Left renal pelvis (tissue), 4 donors: ENCODE measurements around the gene HSD11B1. TPM values are rescaled to one million over a fixed set of nuclear protein-coding genes. Genes with fewer than 3 reads are reported as not detected.

Experiments
- DNase-seq, 4 donors: peaks; one replicate each; pipeline ENCODE4 v3.0.0-alpha.2; 2013; ENCODE audit warnings: low read depth in 4 of 4, low spot score in 3 of 4
- polyA plus RNA-seq, 4 donors: library from polyadenylated mRNA; unstranded; fragments of 120-200 nt; gene quantifications; one replicate each; pipeline ENCODE4 v1.2.1, GENCODE V29; 2013; ENCODE audit not compliant: insufficient read length in 4 of 4

The HSD11B1 gene
- polyA plus RNA-seq: under 1 TPM; 0.17 to 0.90 (median 0.39) TPM

DNA sequence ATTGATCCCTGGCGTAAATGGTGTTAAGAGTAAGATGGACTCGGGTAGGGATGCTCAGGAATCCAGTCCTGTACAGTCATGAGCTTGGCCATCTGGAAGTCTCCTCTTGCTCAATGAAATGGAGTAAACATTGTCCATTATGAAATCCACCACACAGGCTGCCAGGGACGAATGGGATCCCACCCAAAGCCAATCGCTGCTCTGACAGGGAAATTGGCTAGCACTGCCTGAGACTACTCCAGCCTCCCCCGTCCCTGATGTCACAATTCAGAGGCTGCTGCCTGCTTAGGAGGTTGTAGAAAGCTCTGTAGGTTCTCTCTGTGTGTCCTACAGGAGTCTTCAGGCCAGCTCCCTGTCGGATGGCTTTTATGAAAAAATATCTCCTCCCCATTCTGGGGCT lies at the start of gene HSD11B1:
Gene HSD11B1 (plus strand): TSS at position 263 of the 400 bp plus-strand sequence. CDS start 97 bp downstream, at position 360.
- no peak for DNase-seq

DNA sequence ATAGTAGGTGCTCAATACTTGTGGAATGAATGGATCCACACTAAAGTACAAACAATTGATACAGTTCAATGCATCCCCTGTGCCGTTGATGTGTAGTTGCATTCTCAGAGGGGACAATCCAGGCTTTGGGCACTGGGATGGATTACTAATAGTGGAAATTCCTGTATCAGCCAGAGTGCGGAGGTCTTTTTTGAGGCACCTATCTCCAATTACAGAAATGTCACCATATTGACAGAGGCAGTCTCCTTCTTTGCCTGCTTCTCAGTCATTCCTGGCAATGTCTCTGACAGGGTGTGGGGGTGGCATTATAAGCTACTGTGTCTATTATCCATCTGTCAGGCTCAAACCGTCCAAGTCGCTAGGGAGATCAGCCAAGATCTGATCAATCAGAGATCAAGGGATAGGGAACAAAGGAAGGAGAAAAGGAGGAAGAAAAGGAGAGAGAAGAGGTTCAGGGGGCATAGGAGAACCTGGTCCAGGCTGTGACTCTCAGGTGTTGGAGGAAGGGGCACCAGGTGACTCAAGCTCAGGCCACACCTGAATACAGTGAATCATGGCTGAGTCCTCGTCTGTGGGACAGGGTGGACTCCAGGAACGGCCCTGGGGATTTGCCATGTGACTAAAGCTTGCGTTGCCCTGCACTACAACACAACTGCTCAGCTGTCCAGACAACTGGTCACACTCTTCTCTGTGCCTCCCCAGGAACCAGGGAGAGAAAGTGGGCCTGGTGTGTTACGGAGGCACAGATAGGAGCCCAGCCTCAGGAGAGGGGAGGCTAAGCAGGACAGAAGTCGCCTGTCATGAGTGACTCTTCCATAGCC lies 49.0 kb upstream of the HSD11B1 start:
- DNase-seq: no peak

DNA sequence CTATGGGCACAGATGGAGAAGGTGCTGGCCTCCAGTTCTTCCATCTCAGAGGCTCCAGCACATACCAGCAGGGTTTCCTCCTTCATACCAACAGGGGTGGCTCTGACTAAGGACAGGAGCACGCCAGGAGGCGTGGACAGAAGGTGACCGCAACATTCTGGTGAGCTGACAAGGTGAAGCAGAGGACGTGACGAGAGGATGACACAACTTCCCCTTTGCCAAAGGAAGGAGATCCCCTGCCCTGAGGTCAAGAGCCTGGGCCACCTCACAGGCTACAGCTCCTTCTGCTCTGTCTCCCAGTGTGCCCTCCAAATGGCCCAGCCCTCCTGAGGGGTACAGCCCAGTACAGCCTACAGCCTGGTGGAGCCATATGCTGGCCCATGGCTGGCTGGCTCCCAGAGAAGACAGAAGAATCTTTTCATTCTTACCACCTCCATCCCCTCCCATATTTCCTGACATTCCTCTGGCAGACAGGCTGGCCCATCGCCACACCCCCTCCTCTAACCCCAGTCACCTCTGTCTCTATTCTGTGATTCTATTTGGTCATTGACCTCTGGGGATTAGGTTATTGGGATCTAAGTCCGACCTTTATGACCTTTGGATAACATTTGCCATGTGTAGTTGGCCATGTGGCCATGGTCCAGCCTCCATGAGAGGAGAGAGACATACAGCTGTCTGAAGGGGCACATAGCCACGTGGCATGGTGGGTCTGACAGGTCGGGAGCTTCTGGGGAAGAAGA lies 47.3 kb upstream of the HSD11B1 start:
- no peak for DNase-seq

DNA sequence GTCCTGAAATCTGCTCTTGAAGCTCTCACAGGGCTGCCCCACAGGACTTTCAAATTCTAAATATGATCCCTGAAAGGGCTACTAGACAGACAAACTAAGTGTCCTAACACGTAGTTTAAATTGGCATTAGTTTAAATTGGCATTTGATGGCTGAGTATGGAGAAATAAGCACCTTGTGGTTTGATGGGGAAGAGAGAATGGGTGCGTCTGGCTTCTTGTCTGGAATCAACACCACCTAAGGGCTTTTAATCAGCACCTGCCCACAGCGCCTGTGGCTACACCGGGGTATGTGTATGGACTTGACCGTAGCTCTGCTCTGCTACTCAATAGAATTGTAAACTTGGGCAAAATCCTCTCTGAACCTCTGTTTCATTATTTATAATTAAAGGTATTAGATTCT lies 46.7 kb upstream of the HSD11B1 start:
- no peak for DNase-seq

GRCh38 chr1:209659909-209660308 lies 44.7 kb upstream of the HSD11B1 start:
- DNase-seq: no peak

DNA sequence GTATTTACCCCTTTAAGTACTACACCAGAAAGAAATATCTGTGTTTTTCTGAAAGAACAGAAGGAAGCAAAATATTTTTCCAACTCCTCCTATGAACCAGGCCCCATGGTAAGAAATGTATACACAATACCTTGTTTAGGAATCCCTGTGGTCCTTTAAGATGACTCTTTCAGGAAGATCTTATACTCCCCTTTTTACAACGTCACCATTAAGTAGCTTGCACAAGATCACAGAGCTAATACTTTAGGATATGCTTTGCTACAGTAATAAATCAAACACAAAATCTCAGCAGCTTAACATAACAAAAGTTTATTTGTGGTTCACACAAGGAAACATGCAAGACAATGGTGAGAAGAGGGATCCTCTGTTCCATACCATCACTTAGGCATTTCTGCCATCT lies 43.6 kb upstream of the HSD11B1 start:
- DNase-seq: no peak

DNA sequence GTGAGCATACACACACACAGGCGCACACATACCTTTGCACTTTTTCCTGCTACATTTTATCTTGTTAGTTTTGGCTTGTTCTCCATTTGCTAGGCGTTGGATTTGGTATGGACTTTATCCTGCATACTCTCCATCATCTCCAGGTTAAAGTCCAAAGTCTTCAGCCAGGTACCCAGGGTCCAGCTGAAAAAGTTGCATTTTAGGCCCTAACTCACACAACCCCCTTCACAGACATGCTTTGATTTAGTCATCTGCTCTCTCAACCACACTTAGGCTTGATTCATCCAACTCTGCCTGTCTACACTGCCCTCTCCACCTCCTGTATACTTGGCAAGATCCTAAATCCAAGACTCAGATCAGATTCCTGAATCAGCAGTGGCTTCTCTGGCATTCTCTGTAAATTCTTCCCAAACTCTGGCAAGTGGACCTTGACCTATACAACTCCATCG lies 41.7 kb upstream of the HSD11B1 start:
- no peak for DNase-seq

GRCh38 chr1:209667103-209667502 lies 37.5 kb upstream of the HSD11B1 start:
- DNase-seq: no peak

- DNase-seq: no peak
Observed at GRCh38 chr1:209667708-209668107, 36.9 kb upstream of the HSD11B1 start.

- no peak for DNase-seq
Observed at GRCh38 chr1:209670441-209671082, 34.1 kb upstream of the HSD11B1 start.

GRCh38 chr1:209672705-209673630 lies 31.7 kb upstream of the HSD11B1 start:
- DNase-seq: no peak

- DNase-seq: no peak
Observed at GRCh38 chr1:209673631-209674417, 30.8 kb upstream of the HSD11B1 start.

DNA sequence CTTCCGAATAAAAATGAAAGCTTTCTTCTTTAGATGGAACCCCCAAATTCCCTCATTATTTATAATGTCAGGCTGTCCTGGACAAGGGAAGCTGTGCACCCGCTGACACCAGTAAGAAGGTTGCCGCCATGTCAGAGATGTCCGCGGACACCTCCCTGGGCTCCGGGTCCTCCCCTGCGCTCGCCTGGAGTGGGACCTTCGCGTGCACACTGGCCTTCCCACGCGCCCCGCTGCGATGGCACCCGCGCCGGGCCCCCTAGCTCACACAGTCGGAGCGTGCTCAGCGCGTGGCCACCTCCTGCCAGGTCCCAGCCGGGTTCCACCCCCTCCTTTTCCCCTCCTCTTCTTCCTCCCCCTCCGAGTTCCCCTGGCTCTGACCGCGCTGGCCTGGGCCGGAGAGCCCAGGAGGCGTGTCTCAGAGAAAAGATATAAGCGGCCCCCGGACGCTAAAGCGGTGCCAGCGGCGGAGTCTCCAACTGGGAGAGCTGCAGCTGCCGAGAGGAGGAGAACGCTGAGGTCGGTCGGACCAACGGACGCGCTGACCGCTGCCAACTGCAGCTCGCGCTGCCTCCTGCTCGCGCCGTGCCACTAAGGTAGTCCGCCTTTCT lies 29.6 kb upstream of the HSD11B1 start, which contains the start of gene G0S2:
Gene G0S2 (plus strand): TSS at position 456 of the 608 bp plus-strand sequence. CDS start 273 bp downstream, outside the sequence.
- peak in 1 of 4 donors; percentile 41 for DNase-seq

GRCh38 chr1:209675565-209676154 lies 29.0 kb upstream of the HSD11B1 start:
- DNase-seq: peak in 1 of 4 donors; percentile 50

- no peak for DNase-seq
Observed at GRCh38 chr1:209678981-209679539, 25.6 kb upstream of the HSD11B1 start.

DNA sequence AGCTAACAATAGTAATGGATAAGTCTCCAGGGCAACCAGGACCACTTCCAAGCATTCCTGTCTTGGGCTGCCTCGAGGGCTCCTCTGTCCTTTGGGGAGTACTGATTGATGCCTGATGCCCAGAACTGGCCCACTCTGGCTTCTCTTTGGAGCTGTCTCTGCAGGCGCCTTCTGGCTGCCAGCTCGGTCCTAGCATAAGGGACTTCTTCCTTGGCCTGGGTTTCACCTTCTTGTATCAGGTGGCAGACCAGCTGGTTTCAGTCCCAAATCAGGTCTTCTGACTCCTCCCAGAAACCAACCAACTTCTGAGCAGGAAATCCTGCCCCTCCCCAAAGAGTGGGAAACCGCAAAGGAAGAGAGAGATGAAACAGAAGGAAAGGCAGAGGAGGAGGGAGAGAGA lies 18.8 kb upstream of the HSD11B1 start:
- no peak for DNase-seq

- DNase-seq: no peak
Observed at GRCh38 chr1:209686322-209686721, 18.3 kb upstream of the HSD11B1 start.

DNA sequence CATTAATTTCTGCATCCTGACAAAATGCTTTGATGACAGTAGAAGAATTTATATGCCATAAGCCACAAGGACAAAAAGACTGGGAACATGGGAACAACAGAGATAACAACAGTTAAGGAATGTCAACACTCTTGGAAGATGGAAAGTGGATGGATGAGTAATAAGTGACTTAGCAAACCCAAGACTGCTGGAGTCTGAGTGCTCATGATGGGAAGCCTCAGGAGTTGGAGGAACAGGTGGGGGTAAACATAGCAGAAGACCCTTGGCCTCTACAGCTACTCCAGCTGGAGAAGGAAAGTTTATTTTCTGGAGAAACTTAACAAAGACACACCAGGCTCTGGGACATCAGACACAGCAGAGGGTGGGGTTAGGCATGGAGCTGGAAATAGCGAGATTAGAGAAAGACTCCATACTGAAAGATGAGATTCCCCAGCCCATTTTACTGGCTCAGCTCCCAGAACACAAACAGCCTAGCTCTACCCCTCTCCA lies 15.9 kb upstream of the HSD11B1 start:
- DNase-seq: no peak
